ENCODE measurements around the gene CCNL1.

CCNL1 gene

GRCh38 chr3:157109267-157110141 is 50.4 kb downstream of the CCNL1 start:
- no peak for DNase-seq (ENCODE audit: low read depth)
- H3K4me3 ChIP-seq (ENCODE audit: low read depth, low read length): no peak overlapping the region
- no peak for TF ChIP-seq CTCF (IDR thresholded peaks at IDR 0.05; ENCODE audit: control insufficient read depth, extremely low read depth, insufficient read depth)

- TF ChIP-seq CTCF (IDR thresholded peaks at IDR 0.05; ENCODE audit: control insufficient read depth, extremely low read depth, insufficient read depth): no peak
- H3K4me3 ChIP-seq (ENCODE audit: low read depth, low read length): no peak overlapping the region
- DNase-seq (ENCODE audit: low read depth): no peak
These were observed 52.3 kb downstream of the CCNL1 start for GRCh38 chr3:157107644-157108133.

GRCh38 chr3:157107037-157107436 is 52.9 kb downstream of the CCNL1 start:
- DNase-seq (ENCODE audit: low read depth): no peak
- no peak overlapping the region for H3K4me3 ChIP-seq (ENCODE audit: low read depth, low read length)
- no peak for TF ChIP-seq CTCF (IDR thresholded peaks at IDR 0.05; ENCODE audit: control insufficient read depth, extremely low read depth, insufficient read depth)

- no peak for DNase-seq (ENCODE audit: low read depth)
- H3K4me3 ChIP-seq (ENCODE audit: low read depth, low read length): no peak overlapping the region
- TF ChIP-seq CTCF (IDR thresholded peaks at IDR 0.05; ENCODE audit: control insufficient read depth, extremely low read depth, insufficient read depth): no peak
These were observed 54.9 kb downstream of the CCNL1 start for GRCh38 chr3:157104928-157105652.

GRCh38 chr3:157104521-157104920 is 55.4 kb downstream of the CCNL1 start:
- no peak overlapping the region for H3K4me3 ChIP-seq (ENCODE audit: low read depth, low read length)
- DNase-seq (ENCODE audit: low read depth): no peak
- TF ChIP-seq CTCF (IDR thresholded peaks at IDR 0.05; ENCODE audit: control insufficient read depth, extremely low read depth, insufficient read depth): no peak

GRCh38 chr3:157103860-157104259 is 56.1 kb downstream of the CCNL1 start:
- DNase-seq (ENCODE audit: low read depth): no peak
- no peak overlapping the region for H3K4me3 ChIP-seq (ENCODE audit: low read depth, low read length)

More at GRCh38 chr3:157103860-157104259, 56.1 kb downstream of the CCNL1 start:
- TF ChIP-seq CTCF (IDR thresholded peaks at IDR 0.05; ENCODE audit: control insufficient read depth, extremely low read depth, insufficient read depth): no peak
